Measurements from ENCODE around the gene UBR2. TPM values are rescaled to one million over a fixed set of nuclear protein-coding genes. Genes with fewer than 3 reads are reported as not detected.

UBR2 gene
- total and polyA plus RNA-seq, 2 of the 13 experiments (the other 11 are each of a cell fraction or from before 2014, with no cell fraction given): 17.6 to 29.3 TPM

DNA sequence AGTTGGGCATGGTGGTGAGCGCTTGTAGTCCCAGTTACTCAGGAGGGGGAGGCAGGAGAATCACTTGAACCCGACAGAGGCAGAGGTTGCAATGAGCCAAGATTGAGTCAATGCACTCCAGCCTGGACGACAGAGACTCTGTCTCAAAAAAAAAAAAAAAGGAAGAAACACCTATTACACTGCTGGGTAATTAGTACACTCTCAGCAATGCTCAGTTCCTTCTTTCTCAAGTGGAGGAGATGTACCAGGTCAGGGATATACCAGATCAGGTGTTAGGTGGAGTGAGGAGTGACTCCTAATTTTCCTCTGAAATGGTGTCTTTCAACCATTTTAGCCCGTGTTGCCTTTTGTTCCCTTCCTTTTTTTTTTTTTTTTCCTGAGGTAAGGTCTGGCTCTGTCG is 30.0 kb upstream of the UBR2 start:
- no peak overlapping the region for H3K27ac ChIP-seq (ENCODE audit: extremely low read length, insufficient read depth, low read length)
- no peak for FAIRE-seq
- 34% methylated on average over 5 of the region's 5 CpGs for WGBS (ENCODE audit: low lambda C conversion rate)
- no peaks in the 10 kb centered on the region for H3K4me1 ChIP-seq (ENCODE audit: insufficient read depth, low read length)
- H4K20me1 ChIP-seq (ENCODE audit: insufficient read depth, low read length): no peaks in the 10 kb centered on the region
- CTCF ChIA-PET (ENCODE audit: low intra/inter-chr PET ratio, low total read pairs): no interaction called here
- no peak overlapping the region for H2AFZ ChIP-seq (ENCODE audit: low read length)
- peaks cover 0 to 2% of the 10 kb centered on the region in 2 experiments; a peak in 1 of 5 replicates for H3K27me3 ChIP-seq (ENCODE audit: control insufficient read depth in 1 of 2, insufficient read depth in 2 of 2, low read length in 2 of 2)
- no peaks in the 10 kb centered on the region for H3K9me3 ChIP-seq (ENCODE audit: low read length)
- no peak overlapping the region for H3K4me2 ChIP-seq (ENCODE audit: low read depth, low read length)
- no peak for ATAC-seq
- no peaks in the 10 kb centered on the region for H3K79me2 ChIP-seq (ENCODE audit: insufficient read depth, low read length)
- no peak overlapping the region for H3K9ac ChIP-seq (ENCODE audit: insufficient read depth, low read depth, low read length)
- intact Hi-C loops (cut with micrococcal nuclease; ENCODE audit: unreplicated experiment) (loop anchor here (5.0 kb wide), 1 partner anchor 226 kb away; no protein-coding TSS in a partner anchor), in situ Hi-C loops (cut with HindIII; ENCODE audit: extremely low pct_ligation_motif_present, low pct_unique_long_range_greater_than_20kb) (no loop called here)
- no peak overlapping the region for H3K4me3 ChIP-seq (replicated peaks in 1 of 3; ENCODE audit: insufficient read depth in 1 of 3, low read depth in 2 of 3, low read length in 3 of 3)
- POLR2A ChIA-PET: no interaction called here
- DNase-seq (ENCODE audit: low spot score): no peak
- BruUV-seq (replicated peaks): no TSS peak
- H3K36me3 ChIP-seq (replicated peaks in 1 of 2; ENCODE audit: control insufficient read depth in 1 of 2, insufficient read depth in 2 of 2, low read length in 2 of 2): no peaks in the 10 kb centered on the region
- TF ChIP-seq BRCA1 (CRISPR knock-in tag; IDR thresholded peaks at IDR 0.05) (no peak), GPN1 (CRISPR knock-in tag; IDR thresholded peaks at IDR 0.05; ENCODE audit: borderline replicate concordance) (no peak), SCMH1 (CRISPR knock-in tag; IDR thresholded peaks at IDR 0.05; ENCODE audit: borderline replicate concordance) (no peak), ZNF557 (CRISPR knock-in tag; IDR thresholded peaks at IDR 0.05) (no peak), POLR2AphosphoS5 (IDR thresholded peaks at IDR 0.05; ENCODE audit: low read depth, low read length) (no peak), NFYB (CRISPR knock-in tag; IDR thresholded peaks at IDR 0.05) (no peak), ZSCAN9 (CRISPR knock-in tag; IDR thresholded peaks at IDR 0.05; ENCODE audit: borderline replicate concordance) (no peak), ZNF143 (CRISPR knock-in tag; IDR thresholded peaks at IDR 0.05) (no peak), AGO1 (IDR thresholded peaks at IDR 0.05; ENCODE audit: low read depth, low read length, poor library complexity, severe bottlenecking) (no peak), MAZ (IDR thresholded peaks at IDR 0.05; ENCODE audit: borderline replicate concordance, low read depth, low read length) (no peak), MAZ (CRISPR knock-in tag; IDR thresholded peaks at IDR 0.05; ENCODE audit: low read depth) (no peak), ZFX (CRISPR knock-in tag; IDR thresholded peaks at IDR 0.05; ENCODE audit: low read depth) (no peak), ARNTL (CRISPR knock-in tag; IDR thresholded peaks at IDR 0.05) (no peak), SRY (CRISPR knock-in tag; IDR thresholded peaks at IDR 0.05) (no peak), HNF4G (IDR thresholded peaks at IDR 0.05; ENCODE audit: borderline replicate concordance, low read depth, low read length) (no peak), HNF4G (CRISPR knock-in tag; IDR thresholded peaks at IDR 0.05; ENCODE audit: borderline replicate concordance, low read depth) (no peak)
- TF ChIP-seq, protein P1, sequence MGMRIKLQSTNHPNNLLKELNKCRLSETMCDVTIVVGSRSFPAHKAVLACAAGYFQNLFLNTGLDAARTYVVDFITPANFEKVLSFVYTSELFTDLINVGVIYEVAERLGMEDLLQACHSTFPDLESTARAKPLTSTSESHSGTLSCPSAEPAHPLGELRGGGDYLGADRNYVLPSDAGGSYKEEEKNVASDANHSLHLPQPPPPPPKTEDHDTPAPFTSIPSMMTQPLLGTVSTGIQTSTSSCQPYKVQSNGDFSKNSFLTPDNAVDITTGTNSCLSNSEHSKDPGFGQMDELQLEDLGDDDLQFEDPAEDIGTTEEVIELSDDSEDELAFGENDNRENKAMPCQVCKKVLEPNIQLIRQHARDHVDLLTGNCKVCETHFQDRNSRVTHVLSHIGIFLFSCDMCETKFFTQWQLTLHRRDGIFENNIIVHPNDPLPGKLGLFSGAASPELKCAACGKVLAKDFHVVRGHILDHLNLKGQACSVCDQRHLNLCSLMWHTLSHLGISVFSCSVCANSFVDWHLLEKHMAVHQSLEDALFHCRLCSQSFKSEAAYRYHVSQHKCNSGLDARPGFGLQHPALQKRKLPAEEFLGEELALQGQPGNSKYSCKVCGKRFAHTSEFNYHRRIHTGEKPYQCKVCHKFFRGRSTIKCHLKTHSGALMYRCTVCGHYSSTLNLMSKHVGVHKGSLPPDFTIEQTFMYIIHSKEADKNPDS (CRISPR knock-in tag; IDR thresholded peaks at IDR 0.05): no peak
- TF ChIP-seq, protein P2, sequence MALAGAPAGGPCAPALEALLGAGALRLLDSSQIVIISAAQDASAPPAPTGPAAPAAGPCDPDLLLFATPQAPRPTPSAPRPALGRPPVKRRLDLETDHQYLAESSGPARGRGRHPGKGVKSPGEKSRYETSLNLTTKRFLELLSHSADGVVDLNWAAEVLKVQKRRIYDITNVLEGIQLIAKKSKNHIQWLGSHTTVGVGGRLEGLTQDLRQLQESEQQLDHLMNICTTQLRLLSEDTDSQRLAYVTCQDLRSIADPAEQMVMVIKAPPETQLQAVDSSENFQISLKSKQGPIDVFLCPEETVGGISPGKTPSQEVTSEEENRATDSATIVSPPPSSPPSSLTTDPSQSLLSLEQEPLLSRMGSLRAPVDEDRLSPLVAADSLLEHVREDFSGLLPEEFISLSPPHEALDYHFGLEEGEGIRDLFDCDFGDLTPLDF (CRISPR knock-in tag; IDR thresholded peaks at IDR 0.05): no peak
- TF ChIP-seq, protein P3, sequence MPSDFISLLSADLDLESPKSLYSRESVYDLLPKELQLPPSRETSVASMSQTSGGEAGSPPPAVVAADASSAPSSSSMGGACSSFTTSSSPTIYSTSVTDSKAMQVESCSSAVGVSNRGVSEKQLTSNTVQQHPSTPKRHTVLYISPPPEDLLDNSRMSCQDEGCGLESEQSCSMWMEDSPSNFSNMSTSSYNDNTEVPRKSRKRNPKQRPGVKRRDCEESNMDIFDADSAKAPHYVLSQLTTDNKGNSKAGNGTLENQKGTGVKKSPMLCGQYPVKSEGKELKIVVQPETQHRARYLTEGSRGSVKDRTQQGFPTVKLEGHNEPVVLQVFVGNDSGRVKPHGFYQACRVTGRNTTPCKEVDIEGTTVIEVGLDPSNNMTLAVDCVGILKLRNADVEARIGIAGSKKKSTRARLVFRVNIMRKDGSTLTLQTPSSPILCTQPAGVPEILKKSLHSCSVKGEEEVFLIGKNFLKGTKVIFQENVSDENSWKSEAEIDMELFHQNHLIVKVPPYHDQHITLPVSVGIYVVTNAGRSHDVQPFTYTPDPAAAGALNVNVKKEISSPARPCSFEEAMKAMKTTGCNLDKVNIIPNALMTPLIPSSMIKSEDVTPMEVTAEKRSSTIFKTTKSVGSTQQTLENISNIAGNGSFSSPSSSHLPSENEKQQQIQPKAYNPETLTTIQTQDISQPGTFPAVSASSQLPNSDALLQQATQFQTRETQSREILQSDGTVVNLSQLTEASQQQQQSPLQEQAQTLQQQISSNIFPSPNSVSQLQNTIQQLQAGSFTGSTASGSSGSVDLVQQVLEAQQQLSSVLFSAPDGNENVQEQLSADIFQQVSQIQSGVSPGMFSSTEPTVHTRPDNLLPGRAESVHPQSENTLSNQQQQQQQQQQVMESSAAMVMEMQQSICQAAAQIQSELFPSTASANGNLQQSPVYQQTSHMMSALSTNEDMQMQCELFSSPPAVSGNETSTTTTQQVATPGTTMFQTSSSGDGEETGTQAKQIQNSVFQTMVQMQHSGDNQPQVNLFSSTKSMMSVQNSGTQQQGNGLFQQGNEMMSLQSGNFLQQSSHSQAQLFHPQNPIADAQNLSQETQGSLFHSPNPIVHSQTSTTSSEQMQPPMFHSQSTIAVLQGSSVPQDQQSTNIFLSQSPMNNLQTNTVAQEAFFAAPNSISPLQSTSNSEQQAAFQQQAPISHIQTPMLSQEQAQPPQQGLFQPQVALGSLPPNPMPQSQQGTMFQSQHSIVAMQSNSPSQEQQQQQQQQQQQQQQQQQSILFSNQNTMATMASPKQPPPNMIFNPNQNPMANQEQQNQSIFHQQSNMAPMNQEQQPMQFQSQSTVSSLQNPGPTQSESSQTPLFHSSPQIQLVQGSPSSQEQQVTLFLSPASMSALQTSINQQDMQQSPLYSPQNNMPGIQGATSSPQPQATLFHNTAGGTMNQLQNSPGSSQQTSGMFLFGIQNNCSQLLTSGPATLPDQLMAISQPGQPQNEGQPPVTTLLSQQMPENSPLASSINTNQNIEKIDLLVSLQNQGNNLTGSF (CRISPR knock-in tag; IDR thresholded peaks at IDR 0.05): no peak
